Heart right ventricle (tissue), 16 donors: Measurements from ENCODE around the gene KRT83. TPM values are rescaled to one million over a fixed set of nuclear protein-coding genes. Genes with fewer than 3 reads are reported as not detected.

Source experiments
- ATAC-seq, 8 donors: fragments of 200-7000 bp; cut with Tn5 transposase; one replicate each; pipeline ENCODE4 v1.9.1; 2020; ENCODE audit warnings: mild to moderate bottlenecking in 8 of 8, moderate library complexity in 8 of 8, moderate number of reproducible peaks in 1 of 8
- DNase-seq, 2 donors: peaks; one replicate each; pipeline ENCODE4 v3.0.0-alpha.2; 2020
- H3K27ac ChIP-seq, 10 donors: fragments of 200-600 bp; sonication (generic) in 2 of 10; one replicate each; pipeline versions ENCODE4 v1.5.0 to v1.8.0; 2020 to 2022; ENCODE audit warnings: mild to moderate bottlenecking in 3 of 10
- H3K27me3 ChIP-seq, 7 donors: fragments of 200-600 bp; one replicate each; pipeline ENCODE4 v1.8.0; 2021 to 2022; ENCODE audit warnings: mild to moderate bottlenecking in 2 of 7
- H3K36me3 ChIP-seq, 9 donors: fragments of 200-600 bp; sonication (generic) in 1 of 9; one replicate each; pipeline versions ENCODE4 v1.5.0 to v1.8.0; 2020 to 2022; ENCODE audit warnings: mild to moderate bottlenecking in 2 of 9
- H3K4me1 ChIP-seq, 9 donors: fragments of 200-600 bp; sonication (generic) in 1 of 9; one replicate each; pipeline versions ENCODE4 v1.5.0 to v1.8.0; 2020 to 2022; ENCODE audit warnings: mild to moderate bottlenecking in 4 of 9
- H3K4me3 ChIP-seq, 10 donors: fragments of 200-600 bp; sonication (generic) in 2 of 10; one replicate each; pipeline versions ENCODE4 v1.5.0 to v1.8.0; 2020 to 2022; ENCODE audit warnings: mild to moderate bottlenecking in 7 of 10, moderate library complexity in 2 of 10
- H3K9me3 ChIP-seq, 11 donors: fragments of 200-600 bp in 10 of 11; sonication (generic) in 2 of 11; one replicate each; pipeline versions ENCODE4 v1.5.0 to v1.8.0; 2013 to 2022; ENCODE audit warnings: mild to moderate bottlenecking in 2 of 11, control low read depth in 1 of 11, moderate library complexity in 1 of 11
- WGBS, 2 donors: extraction: QIAGEN DNeasy Blood & Tissue Kit; methylation state at CpG; one replicate each; pipeline ENCODE4 v1.1.7; 2013; ENCODE audit warnings: inconsistent platforms in 1 of 2; 5-methylcytosine and 5-hydroxymethylcytosine counted together
- intact Hi-C, 10 donors: fragments of 100-400 bp; cut with DNase I; formaldehyde crosslinking; loops; one replicate each; pipeline versions ENCODE4 v1.11.1 to v1.14.2; 2022
- polyA plus RNA-seq, 2 donors: library from polyadenylated mRNA; stranded (reverse); fragments of 200-250 nt; gene quantifications; one replicate each; pipeline ENCODE4 v1.2.3, GENCODE V29; 2013
- total RNA-seq, 10 donors: library from RNA; stranded (reverse); fragmentation: NEBNext Ultra II Directional in 3 of 10; extraction: Animal tissue kit (Norgen Biotek cat#: 25700) in 3 of 10; gene quantifications; one replicate each; pipeline versions ENCODE4 v1.2.1 to v1.2.4, GENCODE V29; 2021 to 2023
- TF ChIP-seq, protein P1 (sequence below), 9 donors: fragments of 200-600 bp; sonication (generic) in 2 of 9; IDR thresholded peaks; one replicate each; pipeline versions ENCODE4 v1.5.0 to v1.8.0; 2021 to 2022; ENCODE audit warnings: antibody characterized with exemption in 9 of 9, mild to moderate bottlenecking in 5 of 9, moderate library complexity in 1 of 9
- donor health status: Arrhythmogenic right ventricular cardiomyopathy.
- donor health status: ischemic (EF 13 %, LVEDD 7.1; RV severe dilation, severe dysfunction).
- donor health status: healthy with polysubstance abuse.
- donor health status: DM: no; HTN: yes; CAD: no.
- donor health status: DM: no; HTN: no; CAD: no.
- donor health status: ischemic (EF 25% LVEDD 6.9; RV normal size, moderate dysfunction).
- donor health status: ischemic (EF 25% LVEDD 5.7; RV mildly dilated, moderate dysfunction).
- donor health status: healthy.
- donor health status: DM: yes; HTN: yes; CAD: no.
- donor health status: Ischemic cardiomyopathy.
- donor health status: ischemic (EF 35%, LVEDD 5.7; RV mildly dilated, moderate dysfunction).
- donor health status: nonischemic (EF 11% LVEDD 7.7; RV severe dilation, severe dysfunction).
- donor health status: DM: yes; HTN: yes; CAD: no.
- donor health status: PGD.
- donor health status: ischemic (EF 29% LVEDD 5.4; RV normal size, mild dysfunction).
- donor health status: nonischemic (EF 23%, LVEDD 6.1; RV moderate dilation, normal function).

KRT83 gene
- total and polyA plus RNA-seq, 12 donors = not detected

DNA sequence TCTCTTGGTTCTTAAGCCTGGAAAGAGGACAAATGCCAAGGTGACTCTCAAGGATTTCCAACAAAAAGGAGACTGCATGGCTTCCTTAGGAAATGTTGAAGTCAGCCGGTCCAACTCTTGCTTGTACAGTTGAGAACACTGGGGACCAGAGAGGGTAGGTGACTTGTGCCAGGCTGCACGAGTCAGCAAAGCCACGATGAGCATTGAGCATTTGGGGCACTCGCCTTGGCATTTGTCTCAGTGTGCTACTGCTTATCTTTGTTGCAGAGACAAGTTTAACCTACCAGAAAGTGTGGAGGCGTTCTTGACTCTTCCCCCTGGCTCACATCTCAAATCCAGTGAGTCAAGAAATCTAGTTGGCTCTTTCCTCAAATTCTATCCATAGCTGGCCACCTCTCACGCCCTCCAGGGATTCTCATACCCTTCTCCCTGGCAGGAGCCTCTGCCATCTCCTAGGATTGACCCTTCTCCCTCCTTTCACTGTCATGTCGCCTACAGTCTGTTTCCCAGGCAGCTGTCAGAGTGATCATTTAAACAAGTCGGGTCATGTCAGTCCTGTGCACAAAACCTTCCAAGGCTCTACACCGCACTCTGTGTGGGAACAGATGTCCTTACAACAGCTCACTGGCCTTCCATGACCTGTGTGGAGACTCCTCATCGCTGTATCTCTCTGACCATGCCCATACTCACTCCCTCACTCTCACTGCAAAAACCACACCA lies 17.2 kb upstream of the KRT83 start:
- no peak for ATAC-seq
- no peak for DNase-seq
- intact Hi-C loops = no loop called here
- peaks cover 0 to 31% (median 14%) of the 10 kb centered on the region in 11 donors for H3K9me3 ChIP-seq
- H3K27me3 ChIP-seq = peaks cover 0 to 28% (median 15%) of the 10 kb centered on the region in 7 donors
- H3K4me1 ChIP-seq = no peaks in the 10 kb centered on the region
- no peaks in the 10 kb centered on the region for H3K36me3 ChIP-seq
- no peak overlapping the region for H3K27ac ChIP-seq
- H3K4me3 ChIP-seq = no peak overlapping the region
- TF ChIP-seq, protein P1, sequence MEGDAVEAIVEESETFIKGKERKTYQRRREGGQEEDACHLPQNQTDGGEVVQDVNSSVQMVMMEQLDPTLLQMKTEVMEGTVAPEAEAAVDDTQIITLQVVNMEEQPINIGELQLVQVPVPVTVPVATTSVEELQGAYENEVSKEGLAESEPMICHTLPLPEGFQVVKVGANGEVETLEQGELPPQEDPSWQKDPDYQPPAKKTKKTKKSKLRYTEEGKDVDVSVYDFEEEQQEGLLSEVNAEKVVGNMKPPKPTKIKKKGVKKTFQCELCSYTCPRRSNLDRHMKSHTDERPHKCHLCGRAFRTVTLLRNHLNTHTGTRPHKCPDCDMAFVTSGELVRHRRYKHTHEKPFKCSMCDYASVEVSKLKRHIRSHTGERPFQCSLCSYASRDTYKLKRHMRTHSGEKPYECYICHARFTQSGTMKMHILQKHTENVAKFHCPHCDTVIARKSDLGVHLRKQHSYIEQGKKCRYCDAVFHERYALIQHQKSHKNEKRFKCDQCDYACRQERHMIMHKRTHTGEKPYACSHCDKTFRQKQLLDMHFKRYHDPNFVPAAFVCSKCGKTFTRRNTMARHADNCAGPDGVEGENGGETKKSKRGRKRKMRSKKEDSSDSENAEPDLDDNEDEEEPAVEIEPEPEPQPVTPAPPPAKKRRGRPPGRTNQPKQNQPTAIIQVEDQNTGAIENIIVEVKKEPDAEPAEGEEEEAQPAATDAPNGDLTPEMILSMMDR (IDR thresholded peaks at IDR 0.05) = no peak
- 78 to 80% methylated on average over 10 of the region's 10 CpGs for WGBS, 2 donors

DNA sequence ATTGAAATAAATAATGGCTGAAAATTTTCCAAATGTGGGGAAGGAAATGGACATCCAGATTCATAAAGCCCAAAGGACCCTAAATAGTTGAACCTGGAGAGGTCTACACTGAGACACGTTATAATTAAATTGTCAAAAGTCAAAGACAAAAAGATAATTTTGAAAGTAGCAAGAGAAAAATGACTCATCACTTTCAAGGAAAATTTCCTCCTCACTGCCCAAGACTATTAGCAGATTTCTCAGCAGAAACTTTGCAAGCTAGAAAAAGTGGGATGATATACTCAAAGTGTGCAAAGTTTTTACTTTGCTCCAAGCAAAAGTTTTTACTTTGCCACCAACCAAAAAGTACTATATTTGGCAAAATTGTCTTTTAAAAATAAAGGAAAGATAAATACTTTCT lies 15.9 kb upstream of the KRT83 start:
- H3K27me3 ChIP-seq = peaks cover 0 to 41% (median 16%) of the 10 kb centered on the region in 7 donors
- H3K36me3 ChIP-seq = no peaks in the 10 kb centered on the region
- no peaks in the 10 kb centered on the region for H3K4me1 ChIP-seq
- intact Hi-C loops = no loop called here
- WGBS, 2 donors = 61 to 68% methylated on average over 1 of the region's 1 CpG
- ATAC-seq (no peak), DNase-seq (no peak)
- H3K4me3 ChIP-seq = no peak overlapping the region
- TF ChIP-seq, protein P1 (IDR thresholded peaks at IDR 0.05) = no peak
- H3K9me3 ChIP-seq = peaks cover 0 to 28% (median 10%) of the 10 kb centered on the region in 11 donors
- H3K27ac ChIP-seq = no peak overlapping the region

DNA sequence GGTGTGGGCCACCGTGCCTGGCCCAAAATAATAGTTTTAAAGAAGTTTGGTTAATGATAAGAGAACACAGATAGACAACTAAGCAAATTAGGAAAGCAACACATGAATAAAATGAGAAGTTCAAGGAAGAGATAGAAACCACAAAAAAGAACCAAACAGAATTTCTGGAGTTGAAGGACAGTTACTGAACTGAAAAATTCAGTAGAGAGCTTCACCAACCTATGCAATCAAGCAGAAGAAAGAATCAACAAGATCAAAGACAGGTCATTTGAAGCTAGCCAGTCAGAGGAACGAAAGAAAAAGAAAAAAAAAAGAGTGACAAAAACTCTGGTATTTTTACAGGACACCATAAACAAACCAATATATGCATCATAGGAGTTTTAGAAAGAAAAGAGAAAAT lies 15.4 kb upstream of the KRT83 start:
- intact Hi-C loops = no loop called here
- Histone ChIP-seq H3K27me3 (peaks cover 0 to 41% (median 16%) of the 10 kb centered on the region in 7 donors), H3K9me3 (peaks cover 0 to 28% (median 10%) of the 10 kb centered on the region in 11 donors), H3K4me3 (no peak overlapping the region), H3K4me1 (no peaks in the 10 kb centered on the region), H3K27ac (no peak overlapping the region), H3K36me3 (no peaks in the 10 kb centered on the region)
- TF ChIP-seq, protein P1 (IDR thresholded peaks at IDR 0.05) = no peak
- 82 to 88% methylated on average over 2 of the region's 2 CpGs for WGBS, 2 donors
- no peak for DNase-seq
- no peak for ATAC-seq

DNA sequence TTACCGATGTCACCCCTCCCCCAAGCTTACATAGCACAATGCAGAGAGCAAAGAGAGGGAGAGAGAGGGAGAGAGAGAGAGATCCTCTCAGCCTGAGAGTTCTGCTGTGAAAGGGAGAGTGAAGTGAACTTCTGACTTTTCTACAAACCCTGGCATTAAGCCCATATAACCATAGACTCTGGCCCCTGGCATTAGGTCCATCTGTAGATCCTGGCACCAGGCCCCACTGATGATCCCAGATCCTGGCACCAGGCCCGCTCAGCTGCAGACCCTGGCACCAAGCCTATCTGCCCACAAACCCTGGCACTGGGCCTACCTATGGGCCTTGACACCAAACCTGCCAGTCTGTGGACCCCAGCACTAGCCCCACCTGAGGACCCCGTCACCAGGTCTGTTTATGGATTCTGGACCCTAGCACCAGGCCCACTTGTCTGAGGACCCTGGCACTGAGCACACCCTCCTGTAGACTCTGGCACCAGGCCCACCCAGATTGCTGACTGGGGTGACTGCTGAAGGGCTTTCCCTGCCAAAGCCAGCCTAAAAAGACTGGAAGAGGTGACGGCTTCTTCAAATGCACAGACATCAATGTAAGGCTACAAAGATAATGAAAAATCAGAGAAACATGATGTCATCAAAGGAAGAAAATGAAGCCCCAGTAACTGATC lies 14.5 kb upstream of the KRT83 start:
- ATAC-seq (no peak), DNase-seq (no peak)
- H3K4me1 ChIP-seq = no peaks in the 10 kb centered on the region
- intact Hi-C loops = no loop called here
- TF ChIP-seq, protein P1 (IDR thresholded peaks at IDR 0.05) = no peak
- H3K9me3 ChIP-seq = peaks cover 0 to 28% (median 10%) of the 10 kb centered on the region in 11 donors
- H3K36me3 ChIP-seq = no peaks in the 10 kb centered on the region
- H3K27me3 ChIP-seq = peaks cover 0 to 37% (median 15%) of the 10 kb centered on the region in 7 donors
- WGBS, 2 donors = 72 to 78% methylated on average over 4 of the region's 4 CpGs
- H3K27ac ChIP-seq = no peak overlapping the region
- H3K4me3 ChIP-seq = no peak overlapping the region
